ENCODE data around the gene FUT7.
A peak's percentile ranks its signal among the peaks of the same experiment; 100 is the strongest.
"Not testable (repeated sequence)": the region's sequence is repeated elsewhere in the genome, so short reads cannot be mapped to it uniquely, and the experiment has no call there.

Gene FUT7

DNA sequence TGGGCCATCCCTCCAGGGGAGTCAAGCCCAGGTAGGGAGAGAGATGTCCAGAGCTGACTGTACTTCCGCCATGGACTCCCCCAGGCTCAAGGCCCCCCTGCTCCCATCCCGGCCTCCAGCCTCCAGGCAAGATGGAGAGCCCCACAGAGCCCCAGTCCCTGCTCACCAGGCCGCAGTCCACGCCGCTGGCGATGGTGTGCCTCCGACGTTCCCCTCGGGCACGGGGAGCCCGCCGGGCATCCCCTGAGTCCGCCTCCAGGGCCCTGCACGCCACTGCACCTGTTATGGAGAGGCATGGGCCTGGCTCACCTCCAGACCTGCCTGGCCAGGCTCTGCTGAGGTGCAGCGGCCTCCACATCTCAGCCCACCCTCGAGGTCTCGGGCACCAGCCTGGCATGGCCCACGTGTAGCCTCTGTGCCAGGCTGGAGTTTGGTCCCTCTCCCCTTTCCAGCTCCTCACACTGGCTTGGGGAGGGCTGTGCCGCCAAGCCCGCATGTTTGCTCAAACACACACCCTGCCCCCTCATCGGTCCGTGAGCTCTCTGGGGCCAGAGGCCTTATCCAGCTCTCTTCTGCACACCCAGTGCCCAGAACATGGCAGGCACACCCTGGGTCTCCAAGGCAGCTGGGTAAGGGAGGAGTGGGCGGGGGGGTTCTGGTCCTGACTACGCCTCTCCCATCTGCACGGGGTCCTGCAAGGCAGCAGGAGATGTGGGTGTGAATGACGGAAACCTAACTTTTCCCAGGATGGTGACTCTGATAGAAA, 34.4 kb upstream of the FUT7 start:
- no peak for DNase-seq (ENCODE audit: low spot score)

DNA sequence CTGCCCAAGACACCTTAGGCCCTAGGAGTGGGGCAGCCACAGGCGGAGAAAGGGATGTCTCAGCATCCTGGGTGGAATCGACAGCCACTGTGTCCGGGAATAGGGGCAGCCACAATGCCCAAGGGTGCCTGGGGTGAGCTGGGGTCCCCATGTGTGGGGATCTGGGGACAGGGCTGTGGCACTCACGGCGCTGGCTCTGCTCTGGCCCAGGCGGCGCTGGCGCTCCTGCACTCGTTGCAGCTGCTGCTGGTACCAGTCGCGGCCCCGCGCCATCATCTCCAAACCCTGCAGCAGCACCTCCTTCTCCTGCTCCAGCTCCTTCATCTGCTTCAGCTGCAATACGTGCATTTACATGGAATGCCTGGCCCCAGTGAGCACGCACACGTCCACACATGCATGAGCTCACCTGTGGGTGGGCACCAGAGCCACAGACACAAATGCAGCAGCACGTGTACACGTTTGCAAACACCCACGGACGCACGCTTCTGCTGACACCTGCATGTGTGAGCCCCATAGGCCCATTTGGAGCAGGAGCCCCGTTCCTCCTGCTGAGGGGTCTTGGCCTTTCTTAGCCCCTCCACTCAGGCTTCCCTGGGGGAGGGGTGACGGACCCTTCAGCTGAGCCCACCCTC, 33.6 kb upstream of the FUT7 start:
- DNase-seq (ENCODE audit: low spot score): no peak

DNA sequence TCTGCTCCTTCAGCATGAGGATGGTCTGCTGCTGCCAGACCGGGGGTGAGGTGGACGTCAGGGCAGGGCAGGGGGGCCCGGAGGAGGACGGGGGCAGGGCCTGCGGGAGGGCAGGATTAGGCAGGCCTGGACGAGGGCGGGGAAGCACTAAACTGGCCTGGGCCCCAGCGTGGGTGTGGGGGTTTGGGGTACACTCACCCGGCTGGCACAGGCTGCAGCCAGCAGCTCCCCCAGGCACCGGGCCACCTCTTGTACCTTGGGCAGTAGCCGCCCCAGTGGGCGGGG, 32.9 kb upstream of the FUT7 start:
- no peak for DNase-seq (ENCODE audit: low spot score)

DNA sequence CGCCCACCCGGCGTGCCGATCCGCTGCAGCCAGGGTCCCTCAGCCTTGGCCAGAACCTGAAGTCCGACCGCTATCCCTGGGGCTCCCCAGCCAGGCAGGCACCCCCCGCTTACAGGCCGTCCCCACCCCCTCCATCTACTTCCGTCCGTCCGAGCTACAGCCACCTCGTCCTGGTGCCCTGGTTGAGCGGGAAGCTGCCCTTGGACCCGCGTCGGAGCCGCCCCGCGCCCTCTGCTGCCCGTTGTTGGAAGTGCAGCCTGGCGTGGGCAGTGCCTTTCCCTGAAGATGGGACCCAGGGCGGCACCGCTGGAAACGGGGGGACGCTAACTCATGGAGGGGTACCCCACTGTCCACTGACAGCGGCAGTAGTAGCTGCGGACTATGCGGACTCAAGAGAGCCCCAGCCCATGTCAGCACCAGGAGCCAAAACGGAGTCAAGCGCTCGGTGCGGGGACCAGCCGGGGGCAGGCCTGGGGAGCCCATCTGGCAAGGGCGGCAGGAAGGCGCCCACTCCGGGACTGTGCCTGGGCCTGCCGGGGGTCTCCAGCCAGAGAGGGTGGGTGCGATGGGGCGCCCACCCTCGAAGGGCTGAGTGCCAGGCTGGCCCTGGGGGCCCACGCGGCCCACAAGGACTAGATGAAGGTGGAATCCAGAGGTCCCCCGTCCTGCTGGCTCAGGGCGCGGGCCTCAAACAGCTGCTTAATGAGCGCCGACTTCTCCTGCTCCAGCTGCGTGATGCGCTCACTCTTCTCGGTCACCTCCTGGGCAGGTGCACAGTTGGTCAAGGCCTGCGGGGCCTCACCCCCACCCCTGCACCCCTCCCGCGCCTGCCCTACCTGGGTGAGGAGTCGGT, 32.4 kb upstream of the FUT7 start:
- DNase-seq (ENCODE audit: low spot score): peak; percentile 64

DNA sequence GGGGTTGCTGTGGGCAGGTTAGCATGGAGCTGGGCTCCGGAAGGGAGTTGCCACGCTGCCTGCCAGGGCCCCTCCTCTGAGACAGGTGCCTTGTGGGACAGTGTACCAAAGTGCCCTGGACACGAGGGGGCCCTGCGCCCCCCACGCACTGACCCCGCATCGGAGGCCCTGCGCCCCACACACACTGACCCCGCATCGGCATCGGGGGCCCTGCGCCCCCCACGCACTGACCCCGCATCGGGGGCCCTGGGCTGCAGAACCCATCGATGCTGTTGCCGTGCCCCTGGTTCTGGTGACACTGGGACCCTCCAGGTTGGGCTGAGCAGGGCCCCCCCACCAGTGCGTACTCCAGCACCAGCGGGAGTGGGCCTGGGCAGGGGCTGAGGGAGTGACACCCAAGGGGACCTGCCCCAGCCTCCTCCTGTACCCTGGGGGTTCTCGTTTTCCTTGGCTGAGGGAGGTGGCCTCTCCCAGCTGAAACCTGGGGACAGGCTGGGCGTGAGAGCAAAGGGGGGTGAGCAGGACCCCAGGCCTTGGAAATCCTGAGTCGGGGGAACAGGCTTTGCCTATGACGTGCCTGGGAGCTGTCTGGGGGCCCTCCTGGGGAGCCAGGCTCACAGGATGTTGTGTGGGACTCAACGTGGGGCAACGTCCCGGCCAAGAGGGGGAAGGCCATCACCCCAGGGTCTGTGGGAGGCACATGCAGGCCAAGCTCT, 31.6 kb upstream of the FUT7 start:
- DNase-seq (ENCODE audit: low spot score): no peak

DNA sequence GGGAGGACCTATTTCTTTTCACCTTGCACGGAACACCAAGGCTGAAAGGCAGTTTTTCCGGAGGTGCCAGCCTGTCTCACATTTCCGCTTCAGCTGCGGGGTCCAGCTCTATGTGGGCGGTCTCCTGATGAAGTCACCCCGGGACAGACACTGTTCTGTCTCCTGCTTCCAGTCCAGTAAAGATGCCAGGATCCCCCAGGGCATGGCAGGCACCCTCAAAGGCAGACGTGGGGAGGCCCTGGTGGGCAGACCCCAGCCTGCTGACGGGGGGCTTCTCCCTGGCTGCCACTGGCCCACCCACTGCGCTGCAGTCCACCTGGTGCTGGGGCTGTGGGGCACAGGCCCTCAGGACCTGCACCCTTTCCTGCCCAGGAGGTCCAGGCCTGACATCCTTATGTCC, 30.9 kb upstream of the FUT7 start:
- DNase-seq (ENCODE audit: low spot score): not testable (repeated sequence)

DNA sequence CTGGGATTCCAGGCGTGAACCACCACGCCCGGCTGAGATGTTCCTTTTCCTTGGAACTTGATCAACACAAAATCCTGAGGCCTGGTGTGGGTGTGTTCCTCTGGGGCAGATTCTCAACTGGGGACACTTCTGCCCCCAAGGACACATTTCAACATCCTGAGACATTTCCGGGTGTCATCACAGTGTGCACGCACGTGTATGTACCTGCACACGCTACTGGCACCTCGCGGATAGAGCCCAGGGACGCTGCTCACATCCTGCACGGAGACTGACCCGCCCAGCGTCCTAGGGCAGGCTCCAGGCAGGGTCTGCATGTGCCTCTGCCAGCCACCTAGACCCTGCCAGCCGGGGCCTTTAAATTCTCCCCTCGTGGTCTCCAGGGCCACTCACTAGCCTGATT, 30.5 kb upstream of the FUT7 start:
- DNase-seq (ENCODE audit: low spot score): no peak

DNA sequence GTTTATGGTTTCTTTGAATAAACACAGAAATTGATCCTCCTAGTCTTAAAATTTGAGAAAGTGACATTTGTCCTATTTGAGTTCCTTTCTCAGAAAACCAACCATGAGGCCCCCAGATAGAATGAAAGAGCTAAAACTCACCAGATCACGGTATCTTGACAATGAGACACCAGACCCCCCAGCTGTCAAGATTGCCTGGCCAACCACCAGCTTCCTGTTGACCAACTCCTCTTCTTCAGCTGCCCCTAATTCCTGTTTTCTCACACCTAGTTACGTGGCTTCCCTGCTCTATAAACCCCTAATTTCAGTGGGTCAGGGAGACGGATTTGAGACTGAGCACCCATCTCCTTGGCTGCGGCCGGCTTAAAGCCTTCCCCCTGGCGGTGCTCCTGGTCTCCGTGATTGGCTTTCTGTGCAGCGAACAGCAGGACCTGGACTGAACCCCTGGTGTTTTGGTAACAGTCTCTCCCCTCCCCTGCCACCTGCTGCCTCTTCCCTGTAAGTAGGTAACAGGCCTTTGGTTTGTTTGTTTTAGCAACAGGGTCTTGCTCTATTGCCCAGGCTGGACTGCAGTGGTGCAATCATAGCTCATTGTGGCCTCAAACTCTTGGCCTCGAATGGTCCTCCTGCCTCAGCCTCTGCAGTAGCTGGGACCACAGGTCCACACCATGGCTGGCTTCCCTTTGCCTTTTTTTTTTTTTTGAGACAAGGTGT, 26.8 kb upstream of the FUT7 start:
- DNase-seq (ENCODE audit: low spot score): no peak

DNA sequence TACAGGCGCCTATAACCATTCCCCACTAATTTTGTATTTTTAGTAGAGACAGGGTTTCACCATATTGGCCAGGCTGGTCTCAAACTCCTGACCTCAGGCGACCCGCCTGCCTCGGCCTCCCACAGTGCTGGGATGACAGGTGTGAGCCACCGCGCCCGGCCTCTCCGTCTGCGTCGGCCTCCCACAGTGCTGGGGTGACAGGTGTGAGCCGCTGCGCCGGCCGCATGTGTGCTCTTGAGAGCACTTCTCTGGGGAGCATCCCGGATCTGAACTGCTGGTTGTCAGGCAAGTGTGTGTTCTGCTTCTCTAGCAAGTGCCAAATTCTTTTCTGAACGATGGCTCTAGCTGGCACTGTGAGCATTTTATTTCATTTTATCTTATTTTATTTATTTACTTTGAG, 25.7 kb upstream of the FUT7 start:
- DNase-seq (ENCODE audit: low spot score): no peak

DNA sequence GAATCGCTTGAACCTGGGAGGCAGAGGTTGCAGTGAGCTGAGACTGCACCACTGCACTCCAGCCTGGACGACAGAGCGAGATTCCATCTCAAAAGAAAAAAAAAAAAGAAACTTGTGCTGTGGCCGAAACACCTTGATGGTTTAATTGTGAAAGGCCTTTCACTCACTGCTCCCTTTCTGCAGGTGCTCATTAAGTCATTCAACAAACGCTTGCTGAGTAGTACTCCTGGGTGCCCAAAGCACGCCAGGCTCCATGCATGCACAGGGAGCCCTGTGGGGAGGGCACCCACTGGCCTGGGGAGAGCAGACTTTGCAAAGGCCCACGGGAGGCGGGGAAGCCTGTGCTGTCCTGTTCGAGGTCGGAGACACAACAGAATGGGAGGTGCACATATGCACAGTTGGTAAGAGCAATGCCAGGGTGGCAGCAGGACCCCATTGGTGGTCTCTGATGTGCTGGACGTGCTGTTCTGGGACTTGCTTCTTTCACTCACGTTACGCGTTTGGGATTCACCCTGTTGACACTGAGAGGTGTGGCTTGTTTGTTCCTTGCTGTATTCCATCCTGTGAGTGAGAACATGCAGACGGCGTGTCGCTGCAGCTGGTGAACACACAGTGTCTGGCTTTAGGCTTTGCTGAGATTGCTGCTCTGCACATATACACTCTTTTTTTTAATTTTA, 25.0 kb upstream of the FUT7 start:
- no peak for DNase-seq (ENCODE audit: low spot score)

DNA sequence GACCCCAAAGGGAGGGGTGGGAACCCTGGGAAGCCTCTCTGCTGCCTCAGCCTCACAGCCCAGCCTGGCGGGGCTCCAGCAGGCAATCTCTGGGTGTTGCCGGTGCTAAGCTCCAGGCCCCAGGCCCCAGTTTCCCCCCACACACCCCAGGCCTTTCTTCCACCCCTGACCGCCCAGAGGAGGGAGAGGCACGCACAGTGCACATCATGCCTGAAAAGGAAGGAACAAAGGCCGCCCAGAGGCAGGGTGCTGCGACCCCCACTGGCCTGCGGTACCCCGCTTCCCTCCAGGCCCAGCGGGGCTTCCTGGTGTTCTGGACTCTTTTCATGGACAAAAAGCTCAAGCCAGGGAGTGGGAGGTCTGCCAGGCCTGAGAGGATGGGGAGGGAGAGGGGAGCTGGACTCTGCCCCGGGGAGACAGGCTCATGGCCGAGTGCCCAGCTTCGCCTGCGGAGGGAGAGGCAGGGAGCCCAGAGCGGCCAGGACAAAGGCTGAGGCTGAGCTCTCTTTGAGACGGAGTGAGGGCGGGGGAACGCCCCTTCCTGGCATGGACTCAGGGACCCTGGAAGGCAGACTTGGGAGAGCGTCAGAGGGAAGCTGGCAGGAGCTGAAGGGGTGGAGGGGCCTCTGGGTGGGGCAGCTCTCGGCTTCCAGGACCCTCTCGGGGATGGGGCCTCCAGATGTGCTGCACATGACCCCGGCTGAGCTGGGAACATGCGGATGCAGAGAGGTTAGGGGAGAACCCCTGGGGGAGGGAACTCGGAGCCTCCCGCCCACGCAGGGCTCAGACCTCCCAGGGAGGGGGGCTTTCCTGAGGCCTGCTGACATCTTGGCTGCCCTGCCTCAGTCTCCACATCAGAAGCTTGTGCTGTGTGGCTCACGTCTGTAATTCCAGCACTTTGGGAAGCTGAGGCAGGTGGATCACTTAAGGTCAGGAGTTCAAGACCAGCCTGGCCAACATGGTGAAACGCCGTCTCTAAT, 23.8 kb upstream of the FUT7 start:
- DNase-seq (ENCODE audit: low spot score): peak; percentile 67

DNA sequence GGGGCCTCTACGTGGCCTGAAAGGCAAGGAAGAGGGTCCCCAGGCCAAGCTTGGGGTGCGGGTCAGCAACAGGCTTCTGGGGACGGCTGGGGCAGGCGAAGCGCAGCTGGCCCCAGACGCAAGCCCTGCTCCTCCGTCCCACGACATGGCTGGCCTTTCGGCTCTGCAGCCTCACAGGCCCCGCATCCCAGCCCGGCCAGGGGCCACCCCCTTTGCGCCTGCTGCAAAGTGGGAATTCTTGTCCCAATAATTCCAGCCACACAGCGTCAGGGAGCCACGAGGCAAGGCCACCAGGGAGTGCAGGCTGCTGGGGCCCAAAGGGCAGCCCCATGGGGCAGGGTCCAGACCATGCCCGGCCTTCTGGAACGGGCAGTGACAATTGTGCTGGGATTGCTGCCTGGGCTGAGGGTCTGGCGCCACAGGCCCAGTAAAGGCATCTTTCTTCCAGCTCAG, 23.1 kb upstream of the FUT7 start:
- no peak for DNase-seq (ENCODE audit: low spot score)

DNA sequence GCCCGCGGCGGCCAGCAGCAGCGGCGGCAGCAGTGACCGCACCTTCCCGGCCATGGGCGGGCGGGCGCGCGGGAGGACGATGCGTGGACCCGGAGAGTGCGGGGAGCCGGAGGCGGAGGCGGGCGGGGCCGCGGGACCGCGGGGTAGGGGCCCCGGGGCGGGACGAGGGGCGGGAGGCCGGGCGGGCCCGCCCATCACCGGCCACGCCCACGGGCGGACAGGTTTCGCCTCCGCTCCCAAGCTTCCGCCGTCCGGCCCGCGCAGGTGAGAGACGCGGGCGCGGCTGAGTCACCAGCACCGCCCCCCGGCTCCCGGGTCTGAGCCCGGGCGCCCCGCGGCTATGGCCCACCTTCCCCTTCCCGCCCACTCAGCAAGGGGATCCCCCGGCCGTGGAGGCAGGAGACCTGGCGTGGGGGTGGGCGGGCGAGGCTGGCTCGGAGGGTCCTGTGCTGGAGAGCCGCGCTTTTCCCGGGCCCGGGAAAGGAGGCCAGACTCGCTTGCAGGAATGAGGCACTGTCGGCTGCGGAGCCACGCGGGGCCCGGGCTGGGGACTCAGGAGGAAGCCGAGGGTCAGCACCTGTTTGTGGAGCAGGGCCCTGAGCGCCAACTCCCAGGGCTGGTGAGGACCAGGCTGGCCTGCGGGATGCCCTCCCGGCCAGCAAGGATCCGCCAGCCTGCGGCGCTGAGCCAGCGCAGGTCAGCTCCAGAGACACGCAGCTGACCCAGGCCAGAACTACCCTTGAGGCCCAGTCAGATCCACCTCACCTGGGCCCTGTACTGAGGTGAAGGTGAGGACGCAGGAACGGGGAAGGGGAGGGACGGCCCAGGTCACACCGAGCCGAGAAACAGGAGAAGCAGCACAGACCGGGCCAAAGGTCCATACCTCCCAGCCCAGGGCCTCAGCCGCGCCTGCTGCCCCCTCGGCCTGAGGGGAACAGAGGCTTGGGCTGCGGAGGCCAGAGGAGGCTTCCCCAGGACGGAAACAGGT, 22.4 kb upstream of the FUT7 start, which contains the start of gene ENTPD2:
ENTPD2 (minus strand) TSS at position 118 of the 988 bp plus-strand sequence; CDS start at position 54, 64 bp downstream.
- no peak for DNase-seq (ENCODE audit: low spot score)

DNA sequence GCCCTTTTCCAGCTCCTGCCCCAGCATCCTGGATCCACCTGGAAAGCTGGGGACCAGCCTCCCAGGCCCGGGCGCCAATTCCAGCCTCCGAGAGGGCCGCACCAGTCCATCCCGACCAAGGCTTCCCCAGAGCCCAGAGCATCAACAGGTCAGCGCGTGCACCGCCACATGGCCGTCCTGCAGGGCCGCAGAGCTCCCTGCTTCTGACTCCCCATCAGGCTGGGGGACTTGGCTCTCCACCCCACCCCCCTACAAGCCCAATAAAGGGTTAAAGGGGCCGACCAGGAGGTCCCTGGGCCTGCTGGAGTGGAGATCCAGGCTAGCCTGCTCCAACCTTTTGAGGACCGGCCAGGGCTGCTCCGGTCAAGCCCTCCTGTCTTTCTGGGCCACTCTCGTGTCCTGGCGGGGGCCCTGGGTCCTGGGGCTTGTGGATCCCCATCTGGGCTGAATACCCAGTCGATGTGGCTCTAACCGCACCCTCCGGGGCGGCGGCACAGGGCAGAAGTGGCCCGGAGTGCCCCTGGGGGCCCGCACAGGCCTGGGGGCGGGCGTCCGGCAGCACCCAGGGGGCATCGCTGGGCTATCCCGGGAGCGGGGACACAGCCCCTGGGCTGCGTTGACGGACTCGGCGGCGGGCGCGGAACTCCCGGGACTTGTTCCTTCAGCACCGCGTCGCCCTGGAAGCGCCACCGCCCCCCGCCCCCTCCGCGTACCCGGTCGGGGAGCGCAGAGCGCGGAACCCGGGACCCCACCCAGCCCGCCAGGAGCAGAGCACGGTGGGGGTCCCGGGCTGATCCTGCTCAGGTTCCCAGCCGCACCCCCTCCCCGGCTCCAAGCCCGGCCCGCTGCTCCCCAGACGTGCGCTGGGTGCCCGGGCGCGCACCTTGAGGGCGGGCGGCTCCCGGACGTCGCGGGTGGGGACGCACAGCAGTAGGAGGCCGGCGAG, 21.4 kb upstream of the FUT7 start:
- no peak for DNase-seq (ENCODE audit: low spot score)

DNA sequence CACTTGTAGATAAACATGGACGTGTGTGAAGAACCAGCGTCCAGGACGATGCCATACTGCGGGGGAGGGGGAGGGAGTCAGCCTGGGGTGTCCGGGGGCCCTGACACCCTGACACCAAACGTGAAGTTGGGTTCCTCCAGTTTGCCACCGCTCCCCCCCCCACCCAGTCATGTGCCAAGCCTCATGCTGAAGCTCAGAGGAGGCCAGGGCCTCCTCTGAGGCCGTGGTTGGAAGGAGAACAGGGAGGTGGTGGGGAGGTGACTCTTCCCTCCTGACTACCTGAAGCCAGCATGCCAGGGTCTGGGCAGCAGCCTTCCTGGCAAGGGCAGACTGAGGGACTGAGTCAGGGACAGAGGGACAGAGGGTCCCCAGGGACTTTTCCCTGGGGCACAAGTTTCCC, 20.4 kb upstream of the FUT7 start:
- DNase-seq (ENCODE audit: low spot score): no peak

DNA sequence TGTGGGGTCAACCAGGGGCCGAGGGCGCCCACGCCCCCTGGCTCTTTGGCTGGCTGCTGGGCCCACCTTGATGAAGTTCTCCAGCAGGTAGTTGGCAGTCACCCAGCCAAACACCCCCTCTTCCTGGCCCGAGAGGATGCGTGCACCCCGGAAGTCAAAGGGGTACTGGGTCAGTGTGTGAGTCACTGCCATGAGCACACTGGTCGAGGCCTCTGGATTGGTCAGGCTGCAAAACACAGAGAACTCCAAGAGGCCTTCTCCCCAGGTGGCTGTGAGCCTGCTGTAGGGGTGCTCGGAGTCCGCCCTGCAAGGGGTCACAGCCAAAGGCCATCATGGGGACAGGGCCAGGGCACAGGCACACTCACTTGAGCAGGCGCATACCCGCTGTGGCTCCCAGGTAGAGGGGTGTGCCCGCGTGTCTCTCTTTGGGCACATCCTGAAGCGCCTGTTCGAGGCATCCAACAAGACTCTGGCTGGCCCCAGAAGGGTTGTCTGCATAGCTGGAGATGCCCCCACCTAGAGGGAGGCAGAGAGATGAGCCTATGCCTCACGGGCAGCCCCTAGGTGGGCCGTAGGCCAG, 19.3 kb upstream of the FUT7 start:
- DNase-seq (ENCODE audit: low spot score): no peak

DNA sequence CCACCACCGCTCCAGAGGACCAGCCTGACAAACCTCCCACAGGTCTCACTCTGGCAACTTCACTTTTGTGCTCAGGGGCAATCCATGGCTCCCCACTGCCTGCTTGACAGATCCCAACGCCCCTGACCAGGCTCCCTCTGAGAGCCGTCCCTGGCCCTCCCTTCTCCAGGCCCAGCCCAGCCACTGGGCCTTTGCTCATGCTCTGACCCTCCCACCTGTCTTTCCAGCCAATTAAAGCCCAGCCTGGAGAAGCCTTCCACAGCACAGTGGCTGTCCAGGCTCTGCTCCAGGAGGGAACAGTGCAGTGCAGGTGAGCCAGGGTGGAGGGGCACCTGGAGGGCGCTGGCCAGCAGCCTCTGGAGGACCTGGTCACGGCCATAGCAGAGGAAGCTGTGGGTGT, 18.7 kb upstream of the FUT7 start:
- DNase-seq (ENCODE audit: low spot score): no peak

Data from COLO829 (cell line).